PC-3 (cell line): ENCODE measurements around the gene HS3ST5.
"Not testable (repeated sequence)": the region's sequence is repeated elsewhere in the genome, so short reads cannot be mapped to it uniquely, and the experiment has no call there.

Experiments used
- EZH2 ChIP-seq: fragments of 300-600 bp; sonication (generic); IDR thresholded peaks from one replicate; pipeline ENCODE4 v1.6.1; 2017; ENCODE audit warnings: antibody characterized with exemption, mild to moderate bottlenecking, low read length; ENCODE audit not compliant: unreplicated experiment
- EZH2phosphoT487 ChIP-seq: fragments of 300-600 bp; sonication (generic); IDR thresholded peaks from 2 replicates; pipeline ENCODE4 v1.6.1; 2018; ENCODE audit warnings: mild to moderate bottlenecking, antibody characterized with exemption, low read length, borderline replicate concordance
- TF ChIP-seq, protein P1 (sequence below): fragments of 300-600 bp; sonication (generic); conservative IDR thresholded peaks from 2 replicates; pipeline ENCODE4 v1.5.1; 2017; ENCODE audit warnings: antibody characterized with exemption, low read depth, mild to moderate bottlenecking, low read length

DNA sequence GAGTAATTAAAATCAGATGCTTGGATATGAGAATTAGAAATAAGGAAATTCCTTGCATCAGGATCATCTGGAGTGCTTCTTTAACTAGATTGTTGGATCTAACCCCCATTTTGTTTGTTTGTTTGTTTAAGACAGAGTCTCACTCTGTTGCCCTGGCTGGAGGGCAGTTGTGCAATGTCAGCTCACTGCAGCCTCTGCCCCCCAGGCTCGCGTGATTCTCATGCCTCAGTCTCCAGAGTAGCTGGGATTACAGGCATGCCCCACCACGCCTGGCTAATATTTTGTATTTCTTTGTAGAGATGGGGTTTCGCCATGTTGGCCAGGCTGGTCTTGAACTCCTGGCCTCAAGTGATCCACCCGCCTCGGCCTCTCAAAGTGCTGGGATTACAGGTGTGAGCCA, 29.0 kb downstream of the HS3ST5 start:
- TF ChIP-seq EZH2, EZH2phosphoT487: not testable (repeated sequence)
- TF ChIP-seq, protein P1, sequence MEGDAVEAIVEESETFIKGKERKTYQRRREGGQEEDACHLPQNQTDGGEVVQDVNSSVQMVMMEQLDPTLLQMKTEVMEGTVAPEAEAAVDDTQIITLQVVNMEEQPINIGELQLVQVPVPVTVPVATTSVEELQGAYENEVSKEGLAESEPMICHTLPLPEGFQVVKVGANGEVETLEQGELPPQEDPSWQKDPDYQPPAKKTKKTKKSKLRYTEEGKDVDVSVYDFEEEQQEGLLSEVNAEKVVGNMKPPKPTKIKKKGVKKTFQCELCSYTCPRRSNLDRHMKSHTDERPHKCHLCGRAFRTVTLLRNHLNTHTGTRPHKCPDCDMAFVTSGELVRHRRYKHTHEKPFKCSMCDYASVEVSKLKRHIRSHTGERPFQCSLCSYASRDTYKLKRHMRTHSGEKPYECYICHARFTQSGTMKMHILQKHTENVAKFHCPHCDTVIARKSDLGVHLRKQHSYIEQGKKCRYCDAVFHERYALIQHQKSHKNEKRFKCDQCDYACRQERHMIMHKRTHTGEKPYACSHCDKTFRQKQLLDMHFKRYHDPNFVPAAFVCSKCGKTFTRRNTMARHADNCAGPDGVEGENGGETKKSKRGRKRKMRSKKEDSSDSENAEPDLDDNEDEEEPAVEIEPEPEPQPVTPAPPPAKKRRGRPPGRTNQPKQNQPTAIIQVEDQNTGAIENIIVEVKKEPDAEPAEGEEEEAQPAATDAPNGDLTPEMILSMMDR, result not testable (repeated sequence)
